ENCODE results near the gene ARID4A.

DNA sequence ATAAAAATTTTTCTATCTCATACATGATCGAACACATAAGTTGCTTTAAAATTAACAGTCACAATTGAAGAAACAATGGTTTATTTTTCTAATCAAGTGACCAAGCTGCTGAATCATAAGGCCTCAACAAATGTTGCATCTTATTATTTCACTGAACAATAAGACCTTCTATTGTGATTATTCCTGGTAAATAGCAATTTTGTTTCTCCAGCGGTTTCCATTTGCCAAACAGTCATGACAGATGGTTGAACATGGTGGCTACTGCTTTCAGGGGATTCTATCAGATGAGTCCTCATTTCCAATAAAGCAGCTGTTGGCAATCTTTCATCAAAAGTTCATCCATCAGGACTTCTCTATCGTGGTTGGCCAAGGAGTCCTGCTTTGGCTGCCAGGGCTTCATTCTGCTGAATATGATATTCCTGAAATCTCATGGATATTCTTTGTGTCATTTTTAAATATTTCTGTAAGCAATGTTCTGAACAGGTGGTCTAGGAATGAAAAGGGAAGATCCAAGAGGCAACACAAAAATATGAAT is 110.4 kb downstream of the ARID4A start:
- TF ChIP-seq CTCF (IDR thresholded peaks at IDR 0.05; ENCODE audit: extremely low read depth in 1 of 2, insufficient read depth in 1 of 2, low read depth in 1 of 2, low read length in 2 of 2) (no peak), MYC (IDR thresholded peaks at IDR 0.05; ENCODE audit: low read depth, low read length) (no peak), POLR2A (IDR thresholded peaks at IDR 0.05; ENCODE audit: low read depth, low read length) (no peak), EZH2 (IDR thresholded peaks at IDR 0.05; ENCODE audit: borderline replicate concordance, low read depth, low read length, severe bottlenecking) (no peak)
- TF ChIP-seq, protein P1, sequence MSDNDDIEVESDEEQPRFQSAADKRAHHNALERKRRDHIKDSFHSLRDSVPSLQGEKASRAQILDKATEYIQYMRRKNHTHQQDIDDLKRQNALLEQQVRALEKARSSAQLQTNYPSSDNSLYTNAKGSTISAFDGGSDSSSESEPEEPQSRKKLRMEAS (IDR thresholded peaks at IDR 0.05; ENCODE audit: insufficient read depth, insufficient read length): no peak

Measured in endothelial cell of umbilical vein (primary cell).